ENCODE data around the gene SLC16A3.

The SLC16A3 gene

DNA sequence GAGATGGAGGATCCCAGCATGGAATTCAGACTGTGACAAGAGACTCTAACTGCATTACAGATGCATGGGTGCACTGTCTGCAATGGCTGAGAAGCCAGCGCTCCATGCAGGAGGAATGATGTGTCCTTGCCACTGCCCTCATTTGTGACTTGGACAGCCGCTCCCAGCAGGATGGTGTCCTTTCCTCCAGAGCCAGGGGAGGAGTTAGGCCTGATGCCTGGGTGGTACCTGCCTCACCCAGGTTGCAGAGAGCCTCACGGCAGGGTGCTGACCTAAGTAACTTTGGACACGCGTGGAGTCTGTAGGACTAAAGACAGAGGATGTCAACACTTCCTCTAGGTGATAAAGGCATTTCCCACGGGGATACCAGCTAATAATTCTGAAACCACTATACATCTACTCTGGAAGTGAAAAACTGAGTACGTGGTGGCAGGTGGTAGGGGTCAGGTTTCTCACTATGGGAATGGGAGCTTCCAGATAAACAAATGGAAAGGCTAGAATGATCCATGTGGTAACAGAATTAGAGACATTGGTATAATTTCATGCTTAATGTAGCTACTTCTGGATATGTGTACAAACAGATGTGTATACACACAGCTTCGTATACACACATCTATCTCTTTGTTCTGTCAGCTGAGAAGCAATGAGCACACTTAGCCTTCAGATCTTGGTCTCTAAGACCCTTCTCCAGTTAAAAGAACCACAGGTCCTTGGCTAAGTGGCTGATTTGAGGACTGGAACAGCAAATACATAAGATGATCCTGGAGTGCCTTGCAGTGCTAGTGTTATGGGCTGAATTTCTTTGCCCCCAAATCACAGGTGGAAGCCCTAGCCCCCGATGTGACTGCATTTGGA is 58.4 kb downstream of the SLC16A3 start:
- DNase-seq (ENCODE audit: low spot score), result no peak

DNA sequence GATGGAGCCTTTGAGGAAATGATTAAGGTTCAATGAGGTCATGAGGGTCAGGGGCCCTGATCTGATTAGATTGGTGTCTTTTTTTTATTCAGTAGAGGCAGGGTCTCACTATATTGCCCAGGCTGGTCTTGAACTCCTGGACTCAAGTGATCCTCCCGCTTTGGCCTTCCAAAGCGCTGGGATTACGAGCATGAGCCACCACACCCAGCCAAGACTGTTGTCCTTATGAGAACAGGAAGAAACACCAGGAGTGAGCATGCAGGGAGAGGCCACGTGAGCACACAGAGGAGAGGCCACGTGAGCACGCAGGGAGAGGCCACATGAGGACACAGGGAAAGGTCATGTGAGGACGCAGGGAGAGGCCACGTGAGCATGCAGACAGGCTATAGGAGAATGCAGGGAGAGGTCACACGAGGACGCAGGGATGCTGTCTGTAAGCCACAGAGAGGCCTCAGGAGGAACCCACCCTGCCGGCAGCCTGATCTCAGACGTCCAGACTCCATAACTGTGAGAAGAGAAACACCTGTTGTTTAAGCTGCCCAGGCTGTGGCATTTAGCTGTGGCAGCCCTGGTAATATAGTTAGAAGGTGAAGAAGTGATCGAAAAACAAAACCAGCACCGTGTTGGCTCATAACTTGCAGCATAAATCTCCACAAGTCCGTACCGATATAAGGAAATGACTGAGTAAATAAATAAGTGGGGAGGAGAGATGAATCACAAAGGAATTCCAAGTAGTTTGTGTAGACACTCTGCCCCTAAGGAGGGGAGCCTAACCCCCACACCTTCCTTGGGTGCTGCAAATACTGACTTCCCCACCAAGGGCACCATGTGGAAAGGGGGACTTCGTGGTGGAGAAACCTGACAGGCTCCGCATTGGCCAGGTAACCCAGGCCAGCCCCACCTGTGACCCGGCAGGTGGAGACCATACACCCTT is 59.3 kb downstream of the SLC16A3 start:
- DNase-seq (ENCODE audit: low spot score), result peak; percentile 67
